ENCODE results near the gene QDPR.

Gene QDPR

DNA sequence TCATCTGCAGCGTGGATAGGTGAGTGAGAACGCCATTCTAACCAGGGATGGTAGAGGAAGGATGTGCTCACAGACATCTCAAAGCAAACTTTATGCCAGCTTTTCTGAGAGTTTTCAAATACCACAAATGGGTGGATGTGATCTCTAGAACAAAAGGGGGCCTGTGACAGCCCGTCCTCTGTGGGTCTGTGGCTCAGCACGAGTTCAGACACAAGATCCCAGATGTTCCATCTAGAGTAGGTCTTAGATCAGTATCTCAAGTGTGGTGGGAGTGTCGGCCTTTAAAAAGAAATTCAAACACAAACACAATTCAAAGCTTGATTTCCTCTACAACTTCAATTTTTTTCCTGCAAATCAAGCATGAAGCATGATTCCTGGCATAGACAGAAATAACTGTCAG lies 22.8 kb downstream of the QDPR start:
- Histone ChIP-seq H3K27me3 (ENCODE audit: insufficient read depth, low read depth, severe bottlenecking) (no peaks in the 10 kb centered on the region), H3K4me3 (ENCODE audit: low read depth, low read length) (no peak overlapping the region), H3K36me3 (peaks cover 32% of the 10 kb centered on the region), H3K27ac (no peak overlapping the region), H3K9me3 (ENCODE audit: severe bottlenecking) (no peaks in the 10 kb centered on the region)
- TF ChIP-seq CTCF (IDR thresholded peaks at IDR 0.05; ENCODE audit: low read depth, low read length): no peak
- no peak for DNase-seq

DNA sequence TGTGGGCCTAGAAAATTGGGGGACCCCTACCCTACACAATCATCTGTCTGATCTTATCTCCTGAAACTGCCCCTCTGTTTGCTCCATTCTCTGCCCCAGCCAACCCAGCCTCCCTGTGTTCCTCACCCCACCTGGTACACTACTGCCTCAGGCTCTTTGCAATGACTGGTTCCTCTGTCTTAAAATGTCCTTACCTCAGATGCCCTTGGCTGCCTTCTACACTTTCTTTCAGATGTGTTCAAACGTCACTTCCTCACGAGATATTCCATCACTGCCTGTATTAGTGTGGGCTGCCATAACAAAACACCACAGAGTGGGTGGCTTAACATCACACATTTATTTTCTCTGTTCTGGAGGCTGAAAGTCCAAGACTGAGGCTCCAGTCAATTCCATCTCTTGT lies 29.2 kb downstream of the QDPR start:
- no peaks in the 10 kb centered on the region for H3K9me3 ChIP-seq (ENCODE audit: severe bottlenecking)
- no peak for TF ChIP-seq CTCF (IDR thresholded peaks at IDR 0.05; ENCODE audit: low read depth, low read length)
- no peak overlapping the region for H3K4me3 ChIP-seq (ENCODE audit: low read depth, low read length)
- no peak for DNase-seq
- H3K36me3 ChIP-seq: peaks cover 3% of the 10 kb centered on the region
- no peaks in the 10 kb centered on the region for H3K27me3 ChIP-seq (ENCODE audit: insufficient read depth, low read depth, severe bottlenecking)
- no peak overlapping the region for H3K27ac ChIP-seq

DNA sequence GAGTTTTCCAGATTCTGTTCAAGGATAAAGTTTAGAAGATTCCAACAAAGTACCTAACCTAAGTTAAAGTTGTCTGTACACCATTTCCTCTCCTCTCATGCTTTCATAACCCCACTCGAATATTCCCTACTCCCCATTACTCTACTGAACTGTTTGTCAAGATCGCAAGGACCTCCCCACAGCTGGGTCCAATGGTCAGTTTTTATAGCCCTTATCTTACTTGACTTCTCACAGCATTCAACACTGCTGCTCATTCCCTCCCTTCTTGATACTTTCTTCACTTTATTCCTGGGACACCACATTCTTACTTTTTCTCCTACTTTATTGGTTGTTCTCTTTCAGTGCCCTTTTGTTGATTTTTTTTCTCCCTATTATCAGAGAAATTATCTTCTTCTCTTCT lies 30.9 kb downstream of the QDPR start:
- no peak overlapping the region for H3K27ac ChIP-seq
- no peaks in the 10 kb centered on the region for H3K9me3 ChIP-seq (ENCODE audit: severe bottlenecking)
- H3K4me3 ChIP-seq (ENCODE audit: low read depth, low read length): no peak overlapping the region
- H3K27me3 ChIP-seq (ENCODE audit: insufficient read depth, low read depth, severe bottlenecking): no peaks in the 10 kb centered on the region
- no peak for DNase-seq
- TF ChIP-seq CTCF (IDR thresholded peaks at IDR 0.05; ENCODE audit: low read depth, low read length): no peak
- no peaks in the 10 kb centered on the region for H3K36me3 ChIP-seq

DNA sequence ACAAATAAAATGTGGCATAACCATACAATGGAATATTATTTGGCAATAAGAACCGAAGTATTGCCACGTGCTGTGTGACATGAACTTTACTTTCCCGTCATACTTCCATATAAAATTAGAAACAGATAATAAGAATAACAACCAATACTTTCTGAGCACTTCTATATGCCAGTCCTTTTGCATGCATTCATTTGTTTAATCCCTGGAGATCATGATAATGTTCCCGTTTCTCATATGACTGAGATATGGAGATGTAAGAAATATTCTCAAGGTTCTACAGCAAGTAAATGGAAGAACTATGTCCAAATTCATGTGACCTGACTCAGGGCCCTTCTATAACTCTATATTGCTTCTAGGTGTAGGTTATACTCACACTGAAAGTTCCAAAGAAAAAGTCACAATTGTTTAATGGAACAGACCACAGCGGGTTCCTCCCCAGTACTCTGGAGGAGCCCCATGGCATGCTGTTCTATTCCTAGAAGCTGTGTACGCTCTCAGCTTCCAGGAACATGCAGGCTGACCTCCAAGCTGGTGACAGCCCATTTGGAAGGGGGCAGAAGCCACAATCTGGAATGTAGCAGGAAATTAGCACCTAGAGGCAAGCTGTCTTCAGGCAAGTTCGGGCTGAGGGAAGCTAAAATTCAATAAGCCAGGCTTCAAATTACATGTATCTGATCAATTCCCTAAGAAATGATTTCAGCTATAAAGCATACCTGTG lies 31.5 kb downstream of the QDPR start:
- no peak for DNase-seq
- Histone ChIP-seq H3K27ac (no peak overlapping the region), H3K4me3 (ENCODE audit: low read depth, low read length) (no peak overlapping the region), H3K27me3 (ENCODE audit: insufficient read depth, low read depth, severe bottlenecking) (no peaks in the 10 kb centered on the region), H3K9me3 (ENCODE audit: severe bottlenecking) (no peaks in the 10 kb centered on the region), H3K36me3 (no peaks in the 10 kb centered on the region)
- no peak for TF ChIP-seq CTCF (IDR thresholded peaks at IDR 0.05; ENCODE audit: low read depth, low read length)

- no peaks in the 10 kb centered on the region for H3K9me3 ChIP-seq (ENCODE audit: severe bottlenecking)
- no peak overlapping the region for H3K27ac ChIP-seq
- no peak for DNase-seq
- TF ChIP-seq CTCF (IDR thresholded peaks at IDR 0.05; ENCODE audit: low read depth, low read length): no peak
- H3K36me3 ChIP-seq: no peaks in the 10 kb centered on the region
- no peaks in the 10 kb centered on the region for H3K27me3 ChIP-seq (ENCODE audit: insufficient read depth, low read depth, severe bottlenecking)
- no peak overlapping the region for H3K4me3 ChIP-seq (ENCODE audit: low read depth, low read length)
Observed at GRCh38 chr4:17477774-17478472, 34.0 kb downstream of the QDPR start.
